ENCODE measurements around the gene TRIM34. TPM values are rescaled to one million over a fixed set of nuclear protein-coding genes. Genes with fewer than 3 reads are reported as not detected.
A peak's percentile ranks its signal among the peaks of the same experiment; 100 is the strongest.
"Not testable (repeated sequence)": the region's sequence is repeated elsewhere in the genome, so short reads cannot be mapped to it uniquely, and the experiment has no call there.

TRIM34 gene
- 13.7 TPM for total RNA-seq
- long read RNA-seq, transcript TRIM34-201 (8 exons, 2,311 nt): major isoform, 21 of 33 reads
- long read RNA-seq, partial matches to known transcripts: 5 of 33 reads
- long read RNA-seq, other reads (novel, unspliced or antisense): 7 of 33 reads

- intact Hi-C loops (cut with DNase I): no loop called here
- H3K9me3 ChIP-seq: no peaks in the 10 kb centered on the region
- H3K36me3 ChIP-seq: no peaks in the 10 kb centered on the region
- DNase-seq (no peak), ATAC-seq (peak; percentile 94 to 96)
- H3K4me1 ChIP-seq: peaks cover 46% of the 10 kb centered on the region
- H3K27ac ChIP-seq: peak within 1 kb of the TSS; percentile 84
- peak within 1 kb of the TSS; percentile 67 for H3K4me3 ChIP-seq
- no peaks in the 10 kb centered on the region for H3K27me3 ChIP-seq (ENCODE audit: low read depth)
- no peak for TF ChIP-seq CTCF (IDR thresholded peaks at IDR 0.05)
Observed at GRCh38 chr11:5624489-5625279, at the start of gene TRIM34. TSS of gene TRIM34 (plus strand) at chr11:5625001. CDS start at chr11:5632332, 7,331 bp downstream.

DNA sequence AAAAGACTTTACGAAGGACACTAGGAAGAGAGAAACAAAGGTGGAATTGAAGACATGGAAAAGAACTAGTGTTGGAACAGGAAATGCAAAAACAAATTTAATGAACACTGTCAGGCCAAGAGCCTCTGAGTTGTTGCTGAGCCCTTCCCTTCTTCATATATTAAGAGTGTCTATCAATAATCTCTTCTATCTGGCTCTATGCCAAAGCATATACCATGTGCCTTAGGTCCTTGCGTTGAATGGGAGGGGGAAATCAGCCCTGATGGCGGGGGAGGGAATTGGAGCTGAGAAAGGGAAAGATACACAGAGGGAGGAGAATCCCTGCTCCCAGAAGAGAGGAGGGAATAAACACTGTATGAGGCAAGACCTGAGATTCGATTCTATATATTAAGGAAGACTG is 49.6 kb upstream of the TRIM34 start:
- Histone ChIP-seq H3K4me3 (no peak overlapping the region), H3K4me1 (no peaks in the 10 kb centered on the region), H3K27me3 (ENCODE audit: low read depth) (no peaks in the 10 kb centered on the region), H3K27ac (no peak overlapping the region), H3K36me3 (no peaks in the 10 kb centered on the region), H3K9me3 (no peaks in the 10 kb centered on the region)
- intact Hi-C loops (cut with DNase I): no loop called here
- no peak for TF ChIP-seq CTCF (IDR thresholded peaks at IDR 0.05)
- ATAC-seq (no peak), DNase-seq (no peak)

DNA sequence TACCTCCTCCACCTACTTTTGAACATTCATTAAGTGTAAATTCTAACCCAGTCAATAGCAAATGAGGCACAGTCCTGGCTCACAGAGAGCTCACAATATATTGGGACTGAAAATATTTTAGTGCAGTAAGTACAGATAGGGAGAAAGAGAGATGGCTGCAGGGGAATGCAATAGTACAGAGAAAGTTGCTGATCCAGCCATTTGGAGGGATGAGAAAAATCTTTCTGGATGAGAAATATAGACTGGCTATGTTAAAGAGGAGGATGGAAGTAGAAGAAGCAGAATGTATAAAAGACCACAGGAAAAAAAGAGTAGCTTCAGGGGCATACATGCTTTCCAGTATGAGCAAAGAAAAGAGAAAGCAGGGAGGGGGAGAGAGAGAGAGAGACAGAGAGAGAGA is 47.7 kb upstream of the TRIM34 start:
- intact Hi-C loops (cut with DNase I): no loop called here
- Histone ChIP-seq H3K9me3 (no peaks in the 10 kb centered on the region), H3K27me3 (ENCODE audit: low read depth) (no peaks in the 10 kb centered on the region), H3K4me3 (no peak overlapping the region), H3K4me1 (no peaks in the 10 kb centered on the region), H3K27ac (no peak overlapping the region), H3K36me3 (no peaks in the 10 kb centered on the region)
- TF ChIP-seq CTCF (IDR thresholded peaks at IDR 0.05): no peak
- no peak for ATAC-seq
- DNase-seq: no peak

GRCh38 chr11:5580577-5580976 is 44.2 kb upstream of the TRIM34 start, which contains the start of gene OR52B6:
TSS of gene OR52B6 (plus strand) at chr11:5580877. CDS start at chr11:5580877, 0 bp downstream.
- no peak for ATAC-seq
- intact Hi-C loops (cut with DNase I): no loop called here
- TF ChIP-seq CTCF (IDR thresholded peaks at IDR 0.05): no peak
- no peaks in the 10 kb centered on the region for H3K27me3 ChIP-seq (ENCODE audit: low read depth)
- H3K4me1 ChIP-seq: no peaks in the 10 kb centered on the region
- no peaks in the 10 kb centered on the region for H3K36me3 ChIP-seq
- no peak within 1 kb of the TSS for H3K4me3 ChIP-seq
- H3K9me3 ChIP-seq: no peaks in the 10 kb centered on the region
- DNase-seq: no peak
- H3K27ac ChIP-seq: no peak within 1 kb of the TSS

DNA sequence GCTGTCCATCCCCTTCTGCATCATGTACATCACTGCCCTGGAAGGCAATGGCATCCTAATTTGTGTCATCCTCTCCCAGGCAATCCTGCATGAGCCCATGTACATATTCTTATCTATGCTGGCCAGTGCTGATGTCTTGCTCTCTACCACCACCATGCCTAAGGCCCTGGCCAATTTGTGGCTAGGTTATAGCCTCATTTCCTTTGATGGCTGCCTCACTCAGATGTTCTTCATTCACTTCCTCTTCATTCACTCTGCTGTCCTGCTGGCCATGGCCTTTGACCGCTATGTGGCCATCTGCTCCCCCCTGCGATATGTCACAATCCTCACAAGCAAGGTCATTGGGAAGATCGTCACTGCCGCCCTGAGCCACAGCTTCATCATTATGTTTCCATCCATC is 43.8 kb upstream of the TRIM34 start:
- Histone ChIP-seq H3K27me3 (ENCODE audit: low read depth) (no peaks in the 10 kb centered on the region), H3K27ac (no peak overlapping the region), H3K9me3 (no peaks in the 10 kb centered on the region), H3K4me1 (no peaks in the 10 kb centered on the region), H3K4me3 (no peak overlapping the region), H3K36me3 (no peaks in the 10 kb centered on the region)
- TF ChIP-seq CTCF (IDR thresholded peaks at IDR 0.05): no peak
- DNase-seq: no peak
- intact Hi-C loops (cut with DNase I): no loop called here
- ATAC-seq: no peak

GRCh38 chr11:5584458-5584857 is 40.3 kb upstream of the TRIM34 start:
- H3K4me3 ChIP-seq; H3K9me3 ChIP-seq; ATAC-seq; H3K36me3 ChIP-seq; H3K27me3 ChIP-seq (ENCODE audit: low read depth); H3K4me1 ChIP-seq; intact Hi-C loops (cut with DNase I); DNase-seq; H3K27ac ChIP-seq: not testable (repeated sequence)

GRCh38 chr11:5589906-5590305 is 34.9 kb upstream of the TRIM34 start:
- H3K4me1 ChIP-seq; H3K36me3 ChIP-seq; ATAC-seq; H3K27me3 ChIP-seq (ENCODE audit: low read depth); H3K27ac ChIP-seq; intact Hi-C loops (cut with DNase I); H3K4me3 ChIP-seq; DNase-seq; H3K9me3 ChIP-seq: not testable (repeated sequence)

All from lower lobe of right lung (tissue), 2 donors.